GM13976 (cell line): ENCODE data around the gene TP53AIP1.

Experiments
- DNase-seq: peaks from one replicate; pipeline ENCODE4 v3.0.0; 2012; ENCODE audit warnings: low spot score
- CTCF ChIP-seq: IDR thresholded peaks from 2 replicates; pipeline ENCODE4 v1.5.1; 2012; ENCODE audit warnings: borderline replicate concordance, mild to moderate bottlenecking; ENCODE audit not compliant: insufficient read depth; ENCODE audit errors: extremely low read depth, missing control alignments, control extremely low read depth
- in situ Hi-C: fragments of 300-500 bp; cut with MboI; formaldehyde crosslinking; loops from one replicate; pipeline ENCODE4 v1.12.0; 2022; ENCODE audit warnings: low sequenced_read_pairs, mixed read lengths, inconsistent platforms; ENCODE audit not compliant: unreplicated experiment

Gene TP53AIP1

GRCh38 chr11:128902515-128903066, 40.1 kb downstream of the TP53AIP1 start:
- TF ChIP-seq CTCF, result no peak
- in situ Hi-C loops, result no loop called here
- DNase-seq, result no peak

- no peak for TF ChIP-seq CTCF
- in situ Hi-C loops, result no loop called here
- DNase-seq, result no peak
Measured at GRCh38 chr11:128901653-128902514, 40.8 kb downstream of the TP53AIP1 start.

- DNase-seq, result no peak
- in situ Hi-C loops, result no loop called here
- no peak for TF ChIP-seq CTCF
Measured at GRCh38 chr11:128900468-128900867, 42.2 kb downstream of the TP53AIP1 start.

GRCh38 chr11:128898580-128899344, 43.9 kb downstream of the TP53AIP1 start:
- no peak for TF ChIP-seq CTCF
- DNase-seq, result no peak
- in situ Hi-C loops, result loop anchor here (25.0 kb wide), 1 partner anchor 439 kb away; no protein-coding TSS in a partner anchor

GRCh38 chr11:128897826-128898225, 44.8 kb downstream of the TP53AIP1 start:
- TF ChIP-seq CTCF, result no peak
- in situ Hi-C loops, result loop anchor here (25.0 kb wide), 1 partner anchor 439 kb away; no protein-coding TSS in a partner anchor

GRCh38 chr11:128896356-128896755, 46.3 kb downstream of the TP53AIP1 start:
- in situ Hi-C loops, result loop anchor here (25.0 kb wide), 1 partner anchor 441 kb away; no protein-coding TSS in a partner anchor

More at GRCh38 chr11:128897826-128898225, 44.8 kb downstream of the TP53AIP1 start:
- DNase-seq, result no peak

More at GRCh38 chr11:128896356-128896755, 46.3 kb downstream of the TP53AIP1 start:
- DNase-seq, result no peak
- no peak for TF ChIP-seq CTCF
